Activated CD4-positive, alpha-beta memory T cell treated with anti-CD3 and anti-CD28 coated beads, Interleukin-2, amount 10 ng/mL, durations not matched to agents 7 days and 5 days (primary cell): Measurements from ENCODE around the gene SLC26A11. TPM values are rescaled to one million over a fixed set of nuclear protein-coding genes. Genes with fewer than 3 reads are reported as not detected.

Source experiments
- CTCF ChIA-PET: fragments of 350-600 bp; sonication (Branson Sonifier 250); formaldehyde crosslinking; loops from one replicate; lab custom pipeline; 2021; ENCODE audit warnings: antibody characterized with exemption, inconsistent platforms; lab: Charles Lee
- POLR2A ChIA-PET: fragments of 350-600 bp; sonication (Branson Sonifier 250); formaldehyde crosslinking; loops from one replicate; lab custom pipeline; 2021; ENCODE audit warnings: antibody characterized with exemption; lab: Charles Lee
- DNase-seq: peaks from one replicate; pipeline ENCODE4 v3.0.0-alpha.2; 2020
- H3K27ac Mint-ChIP-seq: one replicate; pipeline ENCODE4 v1.8.0; 2021; ENCODE audit warnings: mild to moderate bottlenecking, mixed read lengths
- H3K27me3 Mint-ChIP-seq: one replicate; pipeline ENCODE4 v1.8.0; 2021; ENCODE audit warnings: mixed read lengths
- H3K36me3 Mint-ChIP-seq: one replicate; pipeline ENCODE4 v1.8.0; 2021; ENCODE audit warnings: low read depth, mixed read lengths
- H3K4me1 Mint-ChIP-seq: one replicate; pipeline ENCODE4 v1.8.0; 2021; ENCODE audit warnings: mixed read lengths
- H3K4me3 Mint-ChIP-seq: one replicate; pipeline ENCODE4 v1.8.0; 2021; ENCODE audit warnings: mild to moderate bottlenecking, mixed read lengths
- H3K9me3 Mint-ChIP-seq: one replicate; pipeline ENCODE4 v1.8.0; 2021; ENCODE audit warnings: mixed read lengths
- total RNA-seq, 2 experiments: library from RNA; stranded (reverse); gene quantifications; one replicate each; pipeline ENCODE4 v1.2.3, GENCODE V29; 2021

The SLC26A11 gene
- total RNA-seq, result 10 to 100 TPM; 16.0 to 20.0 TPM

DNA sequence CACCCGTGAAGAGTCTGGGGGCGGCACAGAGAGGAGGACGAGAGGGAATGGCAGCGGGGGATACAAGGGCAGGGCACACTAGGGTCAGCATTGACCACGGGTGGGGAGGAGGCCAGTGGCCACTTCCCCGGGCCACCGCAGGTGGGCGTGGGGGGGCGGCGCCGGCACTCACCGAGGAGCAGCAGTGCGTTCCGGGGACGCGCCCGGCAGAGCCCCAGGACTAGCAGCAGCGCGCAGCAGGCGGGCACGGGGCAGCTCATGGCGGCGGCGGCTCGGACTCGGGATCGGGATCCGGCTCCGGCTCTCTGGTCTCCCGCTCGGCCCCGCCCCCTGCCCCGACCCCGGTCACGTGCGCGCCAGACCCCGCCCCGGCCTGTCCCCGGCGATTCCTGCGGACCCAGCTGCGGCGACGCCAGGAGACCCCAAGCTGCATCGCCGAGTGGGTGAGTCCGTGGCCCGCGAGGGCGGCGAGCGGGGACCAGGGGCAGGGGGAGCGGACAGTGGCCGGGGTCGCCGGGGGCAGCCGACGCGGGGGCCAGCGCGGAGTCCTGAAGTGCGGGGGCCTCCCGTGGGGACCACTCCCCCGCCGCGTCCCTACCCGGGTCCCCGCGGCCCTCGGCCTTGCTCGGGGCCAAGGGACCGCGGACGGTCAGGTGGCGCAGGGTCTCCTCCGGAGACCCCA is at the start of gene SLC26A11, which contains the start of gene SGSH:
SLC26A11 (plus strand) TSS at position 374 of the 682 bp plus-strand sequence. CDS start 1,134 bp downstream, outside the sequence.
SGSH (minus strand) TSS at position 280 of the 682 bp plus-strand sequence; CDS start at position 260, 20 bp downstream.
- CTCF ChIA-PET, result interaction anchor here (3.0 kb wide), 1 partner anchor 34 kb away, joined by 12 read pairs; no protein-coding TSS in a partner anchor
- no peaks in the 10 kb centered on the region for H3K9me3 Mint-ChIP-seq
- H3K27me3 Mint-ChIP-seq, result peaks cover 1% of the 10 kb centered on the region
- H3K36me3 Mint-ChIP-seq, result peaks cover 30% of the 10 kb centered on the region
- POLR2A ChIA-PET, result interaction anchor here (0.7 to 4.0 kb wide), 14 partner anchors 8 to 119 kb away, joined by 3 to 51 read pairs (median 7); partner anchors contain the start of genes GAA and RNF213
- peaks cover 32% of the 10 kb centered on the region for H3K4me1 Mint-ChIP-seq
- H3K27ac Mint-ChIP-seq, result peak within 1 kb of the TSS; percentile 89
- peak within 1 kb of the TSS; percentile 89 for H3K4me3 Mint-ChIP-seq
- peak; percentile 69 for DNase-seq

DNA sequence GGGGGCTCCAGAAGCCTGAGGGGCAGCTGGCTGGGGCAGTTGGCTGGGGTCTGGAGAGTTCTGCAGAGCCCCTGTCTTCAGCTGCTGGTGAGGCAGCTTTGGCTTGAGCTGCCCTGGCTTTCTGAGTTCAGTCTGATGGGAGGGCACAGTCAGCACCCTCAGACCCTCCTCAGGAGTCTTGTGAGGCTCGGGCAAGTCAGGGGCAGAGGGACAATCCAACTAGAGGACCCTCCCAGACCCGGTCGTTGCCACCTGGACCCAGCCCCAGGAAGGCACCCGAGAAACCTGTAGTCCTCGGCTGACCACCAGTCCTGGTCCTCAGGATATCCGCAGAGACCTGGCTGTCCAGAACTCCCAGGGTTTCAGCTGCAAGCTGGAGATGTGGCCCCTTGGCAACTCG is 48.5 kb upstream of the SLC26A11 start:
- ChIA-PET CTCF (no interaction called here), POLR2A (no interaction called here)
- Mint-ChIP-seq H3K27ac (no peak overlapping the region), H3K4me1 (no peaks in the 10 kb centered on the region), H3K9me3 (no peaks in the 10 kb centered on the region), H3K27me3 (peaks cover 11% of the 10 kb centered on the region), H3K36me3 (no peaks in the 10 kb centered on the region), H3K4me3 (no peak overlapping the region)
- no peak for DNase-seq

DNA sequence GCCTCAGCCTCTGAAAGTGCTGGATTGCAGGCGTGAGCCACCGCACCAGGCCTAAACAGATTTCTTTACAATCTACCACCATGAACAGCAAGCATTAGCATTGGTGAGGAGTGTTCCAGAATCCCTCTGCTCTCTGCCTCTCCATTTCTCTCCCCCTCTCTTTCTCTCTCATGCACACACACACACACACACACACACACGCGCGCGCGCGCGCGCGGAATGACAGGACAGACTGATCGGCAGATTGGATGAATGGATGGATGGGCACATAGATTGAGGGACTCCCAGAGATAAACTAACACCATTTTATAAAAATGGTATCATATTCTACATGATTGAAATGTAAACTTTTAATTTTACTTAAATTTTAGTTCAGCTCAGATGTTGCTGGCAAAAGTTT is 47.1 kb upstream of the SLC26A11 start:
- Mint-ChIP-seq H3K4me1 (no peaks in the 10 kb centered on the region), H3K27me3 (peaks cover 9% of the 10 kb centered on the region)

DNA sequence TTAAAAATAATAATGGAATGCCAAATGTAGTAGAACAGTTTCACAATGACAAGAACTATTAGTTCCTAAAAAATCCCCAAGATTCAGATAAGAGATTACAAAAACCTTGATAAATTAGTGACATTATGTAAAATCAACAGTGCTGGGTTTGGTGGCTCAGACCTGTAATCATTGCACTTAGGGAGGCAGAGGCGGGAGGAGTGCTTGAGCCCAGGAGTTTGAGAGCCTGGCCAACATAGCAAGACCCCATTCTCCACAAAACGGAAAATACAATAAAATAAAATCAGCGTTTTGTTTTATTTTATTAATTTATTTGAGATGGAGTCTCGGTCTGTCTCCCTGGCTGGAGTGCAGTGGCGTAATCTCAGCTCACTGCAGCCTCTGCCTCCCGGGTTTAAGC is 46.3 kb upstream of the SLC26A11 start:
- H3K9me3 Mint-ChIP-seq, result no peaks in the 10 kb centered on the region
- H3K36me3 Mint-ChIP-seq, result no peaks in the 10 kb centered on the region
- no peaks in the 10 kb centered on the region for H3K4me1 Mint-ChIP-seq
- ChIA-PET POLR2A (no interaction called here), CTCF (no interaction called here)
- H3K27me3 Mint-ChIP-seq, result peaks cover 7% of the 10 kb centered on the region
- no peak overlapping the region for H3K4me3 Mint-ChIP-seq
- no peak for DNase-seq
- no peak overlapping the region for H3K27ac Mint-ChIP-seq

More for the DNA sequence above, 47.1 kb upstream of the SLC26A11 start:
- Mint-ChIP-seq H3K9me3 (no peaks in the 10 kb centered on the region), H3K36me3 (no peaks in the 10 kb centered on the region), H3K27ac (no peak overlapping the region), H3K4me3 (no peak overlapping the region)
- POLR2A ChIA-PET, result interaction anchor here (0.7 kb wide), 1 partner anchor 65 kb away, joined by 3 read pairs; no protein-coding TSS in a partner anchor
- no peak for DNase-seq
- CTCF ChIA-PET, result no interaction called here

DNA sequence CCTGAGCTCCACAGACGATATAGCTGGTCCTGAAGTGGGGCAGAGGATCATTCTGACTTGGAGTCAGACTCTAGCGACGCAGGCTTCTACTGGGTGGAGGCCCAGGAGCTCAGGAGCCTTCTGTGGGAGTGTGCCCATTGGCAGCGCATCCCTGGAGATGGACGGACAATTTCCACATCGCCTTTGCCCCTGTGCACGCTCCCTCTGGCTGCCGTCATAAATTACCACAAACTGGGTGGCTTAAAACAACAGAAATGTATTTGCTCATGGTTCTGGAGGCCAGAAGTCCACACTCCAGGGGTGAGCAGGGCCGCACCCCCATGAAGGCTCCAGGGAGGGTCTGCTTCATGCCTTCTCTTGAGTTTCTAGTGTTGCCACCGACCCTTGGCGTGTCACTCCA is 43.5 kb upstream of the SLC26A11 start:
- Mint-ChIP-seq H3K27ac (no peak overlapping the region), H3K36me3 (no peaks in the 10 kb centered on the region), H3K4me1 (no peaks in the 10 kb centered on the region), H3K27me3 (peaks cover 2% of the 10 kb centered on the region), H3K9me3 (no peaks in the 10 kb centered on the region), H3K4me3 (no peak overlapping the region)
- no peak for DNase-seq
- ChIA-PET CTCF (interaction anchor here (0.7 kb wide), 1 partner anchor 32 kb away, joined by 5 read pairs; no protein-coding TSS in a partner anchor), POLR2A (no interaction called here)

DNA sequence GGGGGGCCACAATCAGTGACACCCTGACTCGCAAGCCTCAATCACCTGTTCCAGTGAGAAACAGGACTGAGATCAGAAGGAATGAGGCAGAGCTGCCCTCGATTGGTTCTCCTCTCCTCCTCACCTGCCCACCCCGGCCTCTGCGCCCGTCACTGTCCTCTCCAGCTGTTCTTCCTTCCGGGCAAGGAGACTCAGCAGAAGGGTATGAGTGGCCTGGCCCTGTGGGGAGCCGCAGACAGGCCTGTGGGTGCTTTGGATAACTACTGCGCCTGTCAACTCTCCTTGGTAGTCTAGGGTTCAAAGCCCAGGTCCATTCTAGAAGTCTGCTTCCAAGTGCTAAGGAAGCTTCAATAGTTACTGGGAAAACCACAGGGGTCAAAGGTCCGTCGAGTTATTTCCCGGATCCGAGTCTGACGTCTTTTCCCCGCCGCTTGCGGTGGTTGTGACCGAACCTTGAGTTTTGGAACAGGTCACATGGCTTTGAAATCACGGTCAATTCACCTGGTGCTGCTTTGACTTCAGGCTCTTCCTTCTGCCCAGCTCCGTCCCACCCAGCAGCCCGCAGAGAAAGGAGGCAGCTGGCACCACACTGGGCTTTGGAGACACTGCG is 42.1 kb upstream of the SLC26A11 start:
- CTCF ChIA-PET, result no interaction called here
- POLR2A ChIA-PET, result no interaction called here

DNA sequence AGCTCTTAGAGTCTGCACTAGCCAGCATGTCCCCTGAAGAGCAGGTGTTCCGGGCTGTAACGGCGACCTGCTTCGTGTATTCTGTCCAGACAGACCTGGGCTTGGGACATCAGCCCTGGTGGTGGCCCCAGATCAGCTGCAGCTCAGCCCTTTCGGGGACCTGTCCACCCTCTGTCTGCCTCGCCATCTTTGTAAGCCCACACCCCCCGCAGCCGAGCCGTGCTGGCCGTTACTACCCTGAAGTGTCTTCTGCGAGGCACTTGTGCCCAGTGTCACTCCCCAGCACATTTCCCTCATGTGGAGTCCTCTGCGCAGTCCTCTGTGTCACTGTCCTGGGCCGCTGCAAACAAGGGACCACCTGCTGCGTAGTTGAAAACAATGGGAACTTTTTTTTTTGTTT is 40.0 kb upstream of the SLC26A11 start:
- no peak for DNase-seq
- H3K27me3 Mint-ChIP-seq, result no peaks in the 10 kb centered on the region
- ChIA-PET POLR2A (no interaction called here), CTCF (no interaction called here)
- no peaks in the 10 kb centered on the region for H3K4me1 Mint-ChIP-seq
- H3K4me3 Mint-ChIP-seq, result no peak overlapping the region
- no peaks in the 10 kb centered on the region for H3K36me3 Mint-ChIP-seq
- no peaks in the 10 kb centered on the region for H3K9me3 Mint-ChIP-seq
- no peak overlapping the region for H3K27ac Mint-ChIP-seq

More for the DNA sequence above, 42.1 kb upstream of the SLC26A11 start:
- H3K9me3 Mint-ChIP-seq, result no peaks in the 10 kb centered on the region
- DNase-seq, result no peak
- H3K27me3 Mint-ChIP-seq, result no peaks in the 10 kb centered on the region
- H3K27ac Mint-ChIP-seq, result no peak overlapping the region
- no peak overlapping the region for H3K4me3 Mint-ChIP-seq
- H3K4me1 Mint-ChIP-seq, result no peaks in the 10 kb centered on the region
- no peaks in the 10 kb centered on the region for H3K36me3 Mint-ChIP-seq

DNA sequence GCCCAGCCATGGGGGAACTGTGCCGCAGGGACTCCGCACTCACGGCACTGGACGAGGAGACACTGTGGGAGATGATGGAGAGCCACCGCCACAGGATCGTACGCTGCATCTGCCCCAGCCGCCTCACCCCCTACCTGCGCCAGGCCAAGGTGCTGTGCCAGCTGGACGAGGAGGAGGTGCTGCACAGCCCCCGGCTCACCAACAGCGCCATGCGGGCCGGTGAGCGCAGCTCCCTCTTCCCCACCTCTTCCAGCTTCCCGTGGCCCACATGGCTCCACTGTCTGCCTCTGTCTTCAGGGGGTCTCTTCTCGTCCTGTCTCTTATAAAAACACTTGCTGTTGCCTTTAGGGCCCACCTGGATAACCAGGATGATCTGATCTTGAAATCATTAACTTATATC is 38.8 kb upstream of the SLC26A11 start:
- H3K36me3 Mint-ChIP-seq, result no peaks in the 10 kb centered on the region
- H3K9me3 Mint-ChIP-seq, result no peaks in the 10 kb centered on the region
- H3K4me1 Mint-ChIP-seq, result no peaks in the 10 kb centered on the region
- ChIA-PET CTCF (no interaction called here), POLR2A (no interaction called here)
- no peak overlapping the region for H3K4me3 Mint-ChIP-seq
- no peak overlapping the region for H3K27ac Mint-ChIP-seq
- no peaks in the 10 kb centered on the region for H3K27me3 Mint-ChIP-seq
- DNase-seq, result no peak

DNA sequence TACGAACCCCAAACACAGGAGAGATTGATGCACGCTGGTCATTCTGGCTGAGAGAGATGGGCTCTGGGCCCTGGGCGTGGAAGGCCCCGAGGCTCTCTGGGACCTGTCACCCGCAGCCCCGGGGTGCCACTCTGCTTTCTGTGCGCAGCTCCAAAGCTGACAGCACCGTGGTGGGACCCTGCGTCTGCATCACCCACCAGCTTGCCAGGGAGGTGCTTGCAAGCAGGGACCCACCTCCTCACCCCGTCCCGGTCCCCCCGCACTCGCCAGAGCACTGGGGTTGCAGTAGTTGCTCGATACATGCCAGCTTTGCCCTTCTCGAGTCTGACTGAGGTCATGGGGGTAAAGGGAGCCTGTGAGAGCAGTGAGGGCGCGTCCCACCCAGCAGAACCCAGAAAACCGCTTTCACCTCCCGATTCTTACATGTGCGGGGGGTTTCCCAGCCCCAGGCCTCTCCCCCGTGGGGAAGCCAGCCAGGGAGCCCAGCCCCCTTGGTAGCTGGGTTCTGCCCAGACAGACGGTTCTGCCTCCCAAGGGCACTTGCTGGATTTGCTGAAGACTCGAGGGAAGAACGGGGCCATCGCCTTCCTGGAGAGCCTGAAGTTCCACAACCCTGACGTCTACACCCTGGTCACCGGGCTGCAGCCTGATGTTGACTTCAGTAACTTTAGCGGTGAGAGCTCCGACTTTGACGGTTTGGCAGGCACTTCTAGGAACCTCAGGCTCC is 37.9 kb upstream of the SLC26A11 start:
- Mint-ChIP-seq H3K4me1 (no peaks in the 10 kb centered on the region), H3K27ac (no peak overlapping the region), H3K4me3 (no peak overlapping the region), H3K27me3 (peaks cover 6% of the 10 kb centered on the region), H3K9me3 (no peaks in the 10 kb centered on the region), H3K36me3 (no peaks in the 10 kb centered on the region)
- ChIA-PET POLR2A (interaction anchor here (1.1 to 1.5 kb wide), 2 partner anchors 13 to 83 kb away, joined by 3 read pairs; no protein-coding TSS in a partner anchor), CTCF (no interaction called here)
- no peak for DNase-seq

DNA sequence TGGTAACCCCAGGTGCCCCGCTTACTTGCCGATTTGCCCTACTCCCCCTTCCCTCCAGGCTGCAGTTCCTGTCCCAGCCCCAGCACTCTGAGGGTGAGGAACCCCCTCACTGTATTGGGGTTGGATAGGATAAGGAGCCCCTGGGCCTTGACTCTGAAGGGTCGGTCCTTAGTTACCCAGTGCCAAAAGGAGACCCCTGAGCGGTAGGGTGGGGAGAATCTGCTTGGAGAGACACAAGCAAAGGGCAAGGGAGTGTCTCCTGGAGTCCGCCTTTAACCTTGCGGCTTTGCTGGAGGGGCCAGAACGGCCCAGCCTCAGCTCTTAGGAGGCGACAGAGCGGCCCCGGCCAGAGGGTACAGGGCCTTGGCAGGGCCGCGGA is 37.4 kb upstream of the SLC26A11 start:
- no peak overlapping the region for H3K4me3 Mint-ChIP-seq
- POLR2A ChIA-PET, result interaction anchor here (1.1 to 1.5 kb wide), 2 partner anchors 13 to 83 kb away, joined by 3 read pairs; no protein-coding TSS in a partner anchor
- no peaks in the 10 kb centered on the region for H3K9me3 Mint-ChIP-seq
- no peak for DNase-seq
- no peak overlapping the region for H3K27ac Mint-ChIP-seq
- H3K4me1 Mint-ChIP-seq, result no peaks in the 10 kb centered on the region
- H3K36me3 Mint-ChIP-seq, result no peaks in the 10 kb centered on the region
- peaks cover 7% of the 10 kb centered on the region for H3K27me3 Mint-ChIP-seq
- CTCF ChIA-PET, result interaction anchor here (1.0 kb wide), 1 partner anchor 81 kb away, joined by 3 read pairs; the partner anchor contains the start of gene GAA

DNA sequence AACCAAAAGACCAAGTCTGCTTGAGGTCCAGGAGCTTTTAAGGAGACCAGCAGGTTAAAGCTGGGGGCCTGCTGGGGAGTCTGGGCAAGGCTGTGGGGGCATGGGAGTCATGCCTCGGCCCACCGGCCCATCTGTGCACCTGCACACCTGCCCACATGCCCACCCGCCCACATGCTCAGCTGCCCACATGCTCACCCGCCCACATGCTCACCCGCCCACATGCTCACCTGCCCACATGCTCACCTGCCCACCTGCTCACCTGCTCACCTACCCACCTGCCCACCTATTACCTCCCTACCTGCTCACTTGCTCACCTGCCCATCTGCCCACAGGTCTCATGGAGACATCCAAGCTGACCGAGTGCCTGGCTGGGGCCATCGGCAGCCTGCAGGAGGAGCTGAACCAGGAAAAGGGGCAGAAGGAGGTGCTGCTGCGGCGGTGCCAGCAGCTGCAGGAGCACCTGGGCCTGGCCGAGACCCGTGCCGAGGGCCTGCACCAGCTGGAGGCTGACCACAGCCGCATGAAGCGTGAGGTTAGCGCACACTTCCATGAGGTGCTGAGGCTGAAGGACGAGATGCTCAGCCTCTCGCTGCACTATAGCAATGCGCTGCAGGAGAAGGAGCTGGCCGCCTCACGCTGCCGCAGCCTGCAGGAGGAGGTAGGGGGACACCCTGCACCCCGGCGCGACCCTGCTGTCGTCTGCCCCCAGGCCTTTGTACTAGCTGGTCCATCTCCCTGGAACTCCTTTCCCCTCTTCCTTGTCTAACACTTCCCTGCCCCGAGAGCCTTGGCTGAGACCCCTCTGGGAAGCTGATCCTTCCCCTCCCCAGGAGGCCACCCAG is 36.4 kb upstream of the SLC26A11 start:
- POLR2A ChIA-PET, result interaction anchor here (1.2 to 1.5 kb wide), 2 partner anchors 12 to 38 kb away, joined by 3 to 4 read pairs; no protein-coding TSS in a partner anchor
- CTCF ChIA-PET, result interaction anchor here (0.7 to 1.0 kb wide), 2 partner anchors 12 to 82 kb away, joined by 3 read pairs; partner anchors contain the start of gene GAA
- Mint-ChIP-seq H3K27me3 (peaks cover 7% of the 10 kb centered on the region), H3K4me3 (no peak overlapping the region), H3K27ac (no peak overlapping the region), H3K36me3 (no peaks in the 10 kb centered on the region), H3K4me1 (no peaks in the 10 kb centered on the region), H3K9me3 (no peaks in the 10 kb centered on the region)
- DNase-seq, result no peak

DNA sequence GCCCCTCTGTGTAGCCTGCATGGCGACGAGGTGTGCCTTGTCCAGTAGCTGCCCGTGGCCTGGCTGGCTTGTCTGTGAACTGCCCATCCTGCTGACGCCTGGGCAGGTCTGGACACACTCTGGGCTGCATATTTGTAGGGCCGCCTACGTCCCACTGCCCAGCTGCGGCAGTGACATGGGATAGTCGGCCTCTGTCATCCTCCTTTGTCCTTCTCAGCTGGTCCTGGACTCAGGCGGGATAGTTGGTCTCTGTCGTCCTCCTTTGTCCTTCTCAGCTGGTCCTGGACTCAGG is 35.9 kb upstream of the SLC26A11 start:
- H3K27me3 Mint-ChIP-seq, result peaks cover 7% of the 10 kb centered on the region

More for the DNA sequence above, 35.9 kb upstream of the SLC26A11 start:
- Mint-ChIP-seq H3K4me1 (no peaks in the 10 kb centered on the region), H3K9me3 (no peaks in the 10 kb centered on the region), H3K27ac (no peak overlapping the region), H3K4me3 (no peak overlapping the region), H3K36me3 (no peaks in the 10 kb centered on the region)
- ChIA-PET POLR2A (interaction anchor here (1.2 kb wide), 1 partner anchor 38 kb away, joined by 4 read pairs; no protein-coding TSS in a partner anchor), CTCF (no interaction called here)
- DNase-seq, result no peak
